ENCODE data around the gene EMILIN2. TPM values are rescaled to one million over a fixed set of nuclear protein-coding genes. Genes with fewer than 3 reads are reported as not detected.

EMILIN2 gene
- total and polyA plus RNA-seq, 2 of the 8 experiments (the other 6 are each of a cell fraction or from before 2014, with no cell fraction given): 6.0 to 7.5 TPM

GRCh38 chr18:2953935-2954653, 107.3 kb downstream of the EMILIN2 start (continued):
- TF ChIP-seq CREB1 (IDR thresholded peaks at IDR 0.05): no peak
- TF ChIP-seq CBX8 (IDR thresholded peaks at IDR 0.05; ENCODE audit: borderline replicate concordance, low read depth, low read length): no peak
- no peak for TF ChIP-seq SRF (IDR thresholded peaks at IDR 0.05; ENCODE audit: low read depth, low read length)
- TF ChIP-seq BACH1 (IDR thresholded peaks at IDR 0.05; ENCODE audit: low read length): no peak
- no peak for TF ChIP-seq EZH2 (IDR thresholded peaks at IDR 0.05; ENCODE audit: low read depth, low read length, severe bottlenecking)
